K562 (cell line): Measurements from ENCODE around the gene KLK1. TPM values are rescaled to one million over a fixed set of nuclear protein-coding genes. Genes with fewer than 3 reads are reported as not detected.
A peak's percentile ranks its signal among the peaks of the same experiment; 100 is the strongest.

Source experiments
- ATAC-seq: fragments of 200-7000 bp; cut with Tn5 transposase; 3 replicates; pipeline ENCODE4 v1.9.1; 2020; ENCODE audit warnings: moderate library complexity
- Bru-seq: library from RNA; stranded (reverse); fragments of 400-500 nt; gene quantifications from one replicate; lab custom pipeline; 2021; lab: Mats Ljungman, UMichigan
- BruChase-seq, 2 experiments: library from RNA; stranded (reverse); fragments of 400-500 nt; gene quantifications; one replicate each; lab custom pipeline; 2021; lab: Mats Ljungman, UMichigan
- BruUV-seq: library from RNA; stranded (reverse); fragments of 400-500 nt; replicated peaks from 2 replicates; lab custom pipeline; 2021; lab: Mats Ljungman, UMichigan
- CTCF ChIA-PET: fragments of 300-600 bp; formaldehyde crosslinking; extraction: SDS; loops from one replicate; lab custom pipeline; 2021; ENCODE audit warnings: low intra/inter-chr PET ratio; lab: Yijun Ruan, JAX
- POLR2A ChIA-PET: fragments of 300-600, 350-650 bp; sonication (Branson Sonifier 250); formaldehyde crosslinking; extraction: SDS; loops from one replicate; lab custom pipeline; 2021; ENCODE audit warnings: antibody characterized with exemption, inconsistent platforms; lab: Yijun Ruan, JAX
- DNase-seq, 4 experiments: peaks; one replicate each; pipeline versions ENCODE4 v3.0.0 to v3.0.0-alpha.2; 2011 to 2018; ENCODE audit warnings: low spot score in 3 of 4, mixed read lengths in 3 of 4; ENCODE audit errors: extremely low read depth in 1 of 4
- FAIRE-seq: peaks from 2 replicates; lab custom pipeline; 2011; peaks lifted over from hg19 to GRCh38; lab: Jason Lieb, UNC
- H2AFZ ChIP-seq: 2 replicates; pipeline ENCODE4 v1.6.0; 2011; ENCODE audit warnings: low read depth, low read length, control low read depth, inconsistent platforms
- H3K27ac ChIP-seq: fragments of 200-600 bp; 3 replicates; pipeline ENCODE4 v1.8.0; 2011; ENCODE audit warnings: low read depth, mild to moderate bottlenecking, control low read depth, inconsistent platforms, low read length, moderate library complexity, mixed read lengths; ENCODE audit errors: extremely low read depth
- H3K27me3 ChIP-seq, 2 experiments: fragments of 300-600 bp in 1 of 2; 2 replicates in 1 of 2; 3 replicates in 1 of 2; pipeline versions ENCODE4 v1.6.0 to v1.8.0; 2011; ENCODE audit warnings: inconsistent platforms in 2 of 2, low read length in 2 of 2, mild to moderate bottlenecking in 1 of 2, mixed read lengths in 1 of 2, moderate library complexity in 1 of 2; ENCODE audit not compliant: control insufficient read depth in 2 of 2, insufficient read depth in 2 of 2
- H3K36me3 ChIP-seq: fragments of 300-600 bp; 3 replicates; pipeline ENCODE4 v1.8.0; 2011; ENCODE audit warnings: mild to moderate bottlenecking, low read length, inconsistent platforms; ENCODE audit not compliant: control insufficient read depth, insufficient read depth
- H3K4me1 ChIP-seq, 2 experiments: fragments of 200-600 bp in 1 of 2; replicated peaks in 1 of 2; 2 replicates in 1 of 2; 3 replicates in 1 of 2; pipeline versions ENCODE4 v1.5.1 to v1.8.0; 2011; ENCODE audit warnings: inconsistent platforms in 2 of 2, low read length in 2 of 2, mild to moderate bottlenecking in 1 of 2, mixed read lengths in 1 of 2, moderate library complexity in 1 of 2; ENCODE audit not compliant: control insufficient read depth in 2 of 2, insufficient read depth in 2 of 2
- H3K4me2 ChIP-seq: 2 replicates; pipeline ENCODE4 v1.6.1; 2011; ENCODE audit warnings: low read length, control low read depth, inconsistent platforms, mixed read lengths; ENCODE audit not compliant: insufficient read depth
- H3K4me3 ChIP-seq: fragments of 200-600 bp; sonication (generic), shearing (Covaris generic); 2 replicates; pipeline ENCODE4 v1.5.1; 2016; ENCODE audit warnings: control low read depth, inconsistent platforms
- H3K79me2 ChIP-seq: fragments of 200-600 bp; 3 replicates; pipeline ENCODE4 v1.8.0; 2011; ENCODE audit warnings: low read length, inconsistent platforms; ENCODE audit not compliant: control insufficient read depth, insufficient read depth
- H3K9ac ChIP-seq, 2 experiments: 2 replicates each; pipeline versions ENCODE4 v1.6.0 to v1.6.1; 2011; ENCODE audit warnings: low read depth in 2 of 2, low read length in 2 of 2, control low read depth in 1 of 2, inconsistent platforms in 1 of 2, mild to moderate bottlenecking in 1 of 2, mixed read lengths in 1 of 2; ENCODE audit not compliant: insufficient read depth in 1 of 2
- H3K9me1 ChIP-seq: one replicate; pipeline ENCODE4 v1.6.0; 2011; ENCODE audit warnings: inconsistent platforms, mild to moderate bottlenecking, low read length, moderate library complexity; ENCODE audit not compliant: control insufficient read depth, insufficient read depth
- H3K9me3 ChIP-seq: replicated peaks from 2 replicates; pipeline ENCODE4 v1.5.1; 2011; ENCODE audit warnings: low read depth, low read length, inconsistent platforms; ENCODE audit not compliant: control insufficient read depth, insufficient read depth
- H4K20me1 ChIP-seq: replicated peaks from 2 replicates; pipeline ENCODE4 v1.6.1; 2011; ENCODE audit warnings: low read length, inconsistent platforms, mixed read lengths; ENCODE audit not compliant: control insufficient read depth, insufficient read depth
- CREM ChIP-seq: IDR thresholded peaks from 2 replicates; pipeline ENCODE4 v1.6.1; 2014; ENCODE audit warnings: antibody characterized with exemption, low read depth
- CTBP1 ChIP-seq: fragments of 450-650 bp; IDR thresholded peaks from 2 replicates; pipeline ENCODE4 v1.6.1; 2016; ENCODE audit warnings: borderline replicate concordance
- EGR1 ChIP-seq: fragments of 450-650 bp; conservative IDR thresholded peaks from 2 replicates; pipeline ENCODE4 v1.6.1; 2017; ENCODE audit warnings: mild to moderate bottlenecking
- JUND ChIP-seq, 2 experiments: IDR thresholded peaks; 2 replicates in 1 of 2; 3 replicates in 1 of 2; pipeline ENCODE4 v1.6.1; 2011; ENCODE audit warnings: borderline replicate concordance in 2 of 2, low read depth in 2 of 2, low read length in 2 of 2, improper control_type of control experiment in 1 of 2, missing biosample characterization in 1 of 2, missing genetic modification characterization in 1 of 2, missing genetic modification reagents in 1 of 2
- KDM1A ChIP-seq, 2 experiments: fragments of 450-650 bp; IDR thresholded peaks; 2 replicates each; pipeline ENCODE4 v1.6.1; 2016; ENCODE audit warnings: mild to moderate bottlenecking in 2 of 2
- LEF1 ChIP-seq: fragments of 450-650 bp; IDR thresholded peaks from 2 replicates; pipeline ENCODE4 v1.6.1; 2016; ENCODE audit warnings: mild to moderate bottlenecking
- MAZ ChIP-seq, 2 experiments: fragments of 450-650 bp in 1 of 2; sonication (generic) in 1 of 2; formaldehyde crosslinking; IDR thresholded peaks in 1 of 2; conservative IDR thresholded peaks in 1 of 2; 2 replicates each; pipeline versions ENCODE4 v1.4.0 to v1.5.0; 2020; ENCODE audit warnings: mild to moderate bottlenecking in 1 of 2, missing genetic modification reagents in 1 of 2
- MTA1 ChIP-seq: fragments of 450-650 bp; IDR thresholded peaks from 2 replicates; pipeline ENCODE4 v1.6.1; 2017; ENCODE audit warnings: borderline replicate concordance
- MTA2 ChIP-seq: fragments of 450-650 bp; IDR thresholded peaks from 2 replicates; pipeline ENCODE4 v1.6.1; 2016; ENCODE audit warnings: low read depth
- PREB ChIP-seq: sonication (generic); formaldehyde crosslinking; IDR thresholded peaks from 2 replicates; pipeline ENCODE4 v1.8.1; 2023; ENCODE audit warnings: mild to moderate bottlenecking, missing genetic modification reagents
- RNF2 ChIP-seq: sonication (generic); IDR thresholded peaks from 2 replicates; pipeline ENCODE4 v1.6.1; 2016
- TBP ChIP-seq: optimal IDR thresholded peaks from 2 replicates; pipeline ENCODE3; 2011; ENCODE audit warnings: low read depth, low read length, improper control_type of control experiment
- ZNF263 ChIP-seq: sonication (generic); formaldehyde crosslinking; IDR thresholded peaks from 2 replicates; pipeline ENCODE4 v1.8.0; 2022; ENCODE audit warnings: mild to moderate bottlenecking, missing genetic modification reagents, borderline replicate concordance
- WGBS: fragments of 100-300 bp; shearing (Covaris generic); methylation state at CpG from one replicate; pipeline ENCODE4 v1.1.6; 2016; ENCODE audit warnings: low coverage, mixed read lengths; ENCODE audit not compliant: insufficient coverage; ENCODE audit errors: missing lambda C conversion rate; 5-methylcytosine and 5-hydroxymethylcytosine counted together
- in situ Hi-C: fragments of 300-500 bp; cut with MboI; formaldehyde crosslinking; loops from 4 replicates; pipeline ENCODE4 v1.15.0; 2018; ENCODE audit warnings: inconsistent platforms, mixed read lengths
- intact Hi-C: fragments of 100-400 bp; cut with micrococcal nuclease; formaldehyde crosslinking; loops from 2 replicates; pipeline ENCODE4 v1.14.2; 2022
- long read RNA-seq, 3 experiments: library from polyadenylated mRNA in 2 of 3; library from RNA in 1 of 3; unstranded in 2 of 3; stranded (forward) in 1 of 3; transcript quantifications; one replicate each; pipeline ENCODE4 v2.0.0, GENCODE V29; 2019 to 2022
- polyA minus RNA-seq, 3 experiments: library from RNA; depleted of rRNA, polyadenylated mRNA; stranded (reverse); fragments of >200 nt; gene quantifications; 2 replicates each; pipeline ENCODE4 v1.2.3, GENCODE V29; 2011
- polyA plus RNA-seq, 8 experiments: library from polyadenylated mRNA; depleted of rRNA in 4 of 8; stranded (reverse) in 5 of 8; unstranded in 3 of 8; fragments of >200 nt; fragmentation: Nextera tagmentation in 2 of 8; fragmentation: Illumina TruSeq in 1 of 8; extraction: Ambion mirVana in 2 of 8; extraction: Trizol in 1 of 8; gene quantifications; 2 replicates each; pipeline versions ENCODE4 v1.2.1 to v1.2.3, GENCODE V29; 2011 to 2014; ENCODE audit warnings: inconsistent platforms in 1 of 8, missing spikeins in 1 of 8
- total RNA-seq, 7 experiments: library from RNA; depleted of rRNA in 6 of 7; stranded (reverse); fragments of >200 nt in 6 of 7; fragmentation: Illumina TruSeq in 2 of 7; extraction: Trizol in 2 of 7; gene quantifications; 2 replicates each; pipeline versions ENCODE4 v1.2.1 to v1.2.3, GENCODE V29; 2011 to 2021; ENCODE audit warnings: low replicate concordance in 1 of 7
- TF ChIP-seq, protein P1 (sequence below), 3 experiments: fragments of 200-800 bp in 1 of 3; sonication (Bioruptor generic) in 1 of 3; sonication (generic) in 1 of 3; formaldehyde crosslinking in 1 of 3; IDR thresholded peaks; 2 replicates each; pipeline versions ENCODE4 v1.6.1 to v1.8.0; 2016 to 2022; ENCODE audit warnings: mild to moderate bottlenecking in 2 of 3, missing compliant biosample characterization in 2 of 3, missing genetic modification characterization in 2 of 3, missing genetic modification reagents in 1 of 3

Gene KLK1
- 12.6 and 15.0 TPM in 2 replicates for total RNA-seq (2011; cell fraction: chromatin; rRNA removed; ENCODE audit: low replicate concordance)
- total RNA-seq (2011; cell fraction: nucleolus; rRNA removed): 8.7 and 9.7 TPM in 2 replicates
- total RNA-seq (2011; cell fraction: nucleoplasm; rRNA removed): 14.8 and 17.8 TPM in 2 replicates
- total RNA-seq (2014; rRNA removed) (1.2 and 3.1 TPM in 2 replicates), total RNA-seq (2014; rRNA removed; fragmentation: Illumina TruSeq; extraction: Trizol) (1.5 TPM in 2 replicates), total RNA-seq (2015; rRNA removed; fragmentation: Illumina TruSeq; extraction: Trizol) (0.87 and 1.3 TPM in 2 replicates), total RNA-seq (2021) (9.3 and 11.7 TPM in 2 replicates), polyA plus RNA-seq (2011; rRNA removed) (9.6 and 13.5 TPM in 2 replicates), polyA plus RNA-seq (2014; fragmentation: Illumina TruSeq; extraction: Trizol) (14.3 and 15.4 TPM in 2 replicates), polyA plus RNA-seq (2014; fragmentation: Nextera tagmentation; extraction: Ambion mirVana) (10 to 100 TPM in 1 of 2 experiments, 1 to 10 TPM in 1; 9.1 to 10.3 TPM), polyA plus RNA-seq (2014; rRNA removed) (5.3 and 9.8 TPM in 2 replicates), polyA minus RNA-seq (2011; rRNA and poly(A)+ RNA removed) (8.6 and 11.7 TPM in 2 replicates), Bru-seq, nascent RNA (percentile 43 among the genes with signal in this experiment), BruChase-seq, experiment 1, labeled RNA remaining after a 2-hour chase (percentile 43 among the genes with signal in this experiment), BruChase-seq, experiment 2, labeled RNA remaining after a 6-hour chase (percentile 45 among the genes with signal in this experiment)
- polyA plus RNA-seq (2011; cell fraction: cytosol; rRNA removed): 16.9 and 24.1 TPM in 2 replicates
- polyA plus RNA-seq (2011; cell fraction: nucleus; rRNA removed): 23.3 and 36.6 TPM in 2 replicates
- 13.7 and 31.9 TPM in 2 replicates for polyA plus RNA-seq (2012)
- 8.4 and 11.9 TPM in 2 replicates for polyA minus RNA-seq (2011; cell fraction: cytosol; rRNA and poly(A)+ RNA removed)
- polyA minus RNA-seq (2011; cell fraction: nucleus; rRNA and poly(A)+ RNA removed): 7.9 and 10.4 TPM in 2 replicates
- long read RNA-seq, experiment 1, partial matches to known transcripts: 0 of 1 reads
- long read RNA-seq, experiment 1, other reads (novel, unspliced or antisense): 1 of 1 reads
- long read RNA-seq, experiment 2, transcript KLK1-204 (3 exons, 912 nt): major isoform, 23 of 27 reads
- long read RNA-seq, experiment 2, partial matches to known transcripts: 2 of 27 reads
- long read RNA-seq, experiment 2, other reads (novel, unspliced or antisense): 1 of 27 reads
- long read RNA-seq, experiment 3: 0 reads

DNA sequence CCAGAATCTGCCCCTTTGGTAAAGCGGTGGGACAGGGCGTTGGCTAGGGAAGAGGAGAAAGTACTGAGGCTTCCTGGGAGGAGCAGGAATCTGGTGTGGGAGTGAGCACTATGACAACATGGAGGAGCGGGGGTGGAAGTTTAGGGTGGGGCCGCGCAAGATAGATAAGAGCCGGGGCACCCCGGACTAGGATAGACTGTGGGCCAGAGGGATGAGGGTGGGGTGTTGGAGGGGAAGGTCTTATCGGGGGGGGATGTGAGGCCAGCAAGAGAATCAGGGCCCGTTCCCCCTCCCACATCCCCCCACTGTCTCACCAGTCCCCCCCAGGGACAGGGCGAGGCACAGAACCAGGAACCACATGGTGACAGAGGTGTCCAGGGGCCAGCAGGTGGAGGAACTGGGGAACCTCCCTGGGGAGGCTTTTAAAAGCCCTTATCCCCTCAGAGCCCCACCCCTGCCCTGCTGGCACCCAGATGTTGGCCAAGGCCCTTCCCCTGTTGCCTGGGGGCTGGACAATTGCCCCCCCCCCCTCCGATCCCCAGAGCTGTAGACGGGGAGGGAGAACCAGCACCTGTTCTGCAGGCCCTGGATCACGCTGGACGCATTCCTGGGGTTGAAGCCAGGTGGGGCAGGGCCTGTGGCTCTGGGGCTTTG, at the start of gene KLK1:
Gene KLK1, minus strand, starts transcription at position 399 of the 654 bp plus-strand sequence. Its CDS starts 39 bp downstream, at position 360.
- Histone ChIP-seq H4K20me1 (no peaks in the 10 kb centered on the region), H3K4me2 (peak within 1 kb of the TSS; percentile 53), H2AFZ (peak within 1 kb of the TSS; percentile 74), H3K36me3 (no peaks in the 10 kb centered on the region), H3K79me2 (0 out of 3 replicates have a peak, but pooled peaks cover 6% of the 10 kb centered on the region), H3K27ac (no peak within 1 kb of the TSS), H3K9me1 (peaks cover 2% of the 10 kb centered on the region), H3K9ac (peak within 1 kb of the TSS; percentile 24 to 66; a peak in 2 of 4 replicates), H3K4me1 (peaks cover 55 to 67% of the 10 kb centered on the region in 2 experiments), H3K9me3 (no peaks in the 10 kb centered on the region), H3K27me3 (peaks cover 0 to 13% of the 10 kb centered on the region in 2 experiments; a peak in 3 of 5 replicates), H3K4me3 (no peak within 1 kb of the TSS)
- FAIRE-seq (peak; percentile 69), DNase-seq (peak; percentile 78 to 95 (median 90)), ATAC-seq (peak; percentile 68)
- intact Hi-C loops: no loop called here
- no TSS peak for BruUV-seq
- CTCF ChIA-PET: interaction anchor here (0.5 kb wide), 1 partner anchor 14 kb away, joined by 3 read pairs; no protein-coding TSS in a partner anchor
- 13% methylated on average over 9 of the region's 14 CpGs for WGBS
- POLR2A ChIA-PET: interaction anchor here (0.6 to 8.6 kb wide), 2 partner anchors 20 to 57 kb away, joined by 3 to 70 read pairs; no protein-coding TSS in a partner anchor
- in situ Hi-C loops: no loop called here
- TF ChIP-seq TBP (no peak), ZNF263 (CRISPR knock-in tag) (peak; percentile 92), EGR1 (peak; percentile 98), CREM (peak; percentile 71), CTBP1 (peak; percentile 66; the same call in 1 of the 2 replicates), MTA2 (peak; percentile 54; the same call in 1 of the 2 replicates), KDM1A (IDR thresholded peaks at IDR 0.05) (peak in 1 of 2 experiments; percentile 14; a peak in 1 of 4 replicates), PREB (CRISPR knock-in tag) (no peak), MTA1 (0 out of 2 replicates have a peak, but pooled peaks have one; percentile 26), RNF2 (0 out of 2 replicates have a peak, but pooled peaks have one; percentile 34), JUND (IDR thresholded peaks at IDR 0.05; ENCODE audit: borderline replicate concordance, low read depth, low read length) (peak; percentile 63), JUND (tag; IDR thresholded peaks at IDR 0.05; ENCODE audit: borderline replicate concordance, low read depth, low read length) (no peak), MAZ (CRISPR knock-in tag; conservative IDR thresholded peaks at IDR 0.05 in 1 of 2, IDR thresholded peaks at IDR 0.05 in 1 of 2) (peak; percentile 52 to 57; a peak in 3 of 4 replicates), LEF1 (peak; percentile 62)
- TF ChIP-seq, protein P1, sequence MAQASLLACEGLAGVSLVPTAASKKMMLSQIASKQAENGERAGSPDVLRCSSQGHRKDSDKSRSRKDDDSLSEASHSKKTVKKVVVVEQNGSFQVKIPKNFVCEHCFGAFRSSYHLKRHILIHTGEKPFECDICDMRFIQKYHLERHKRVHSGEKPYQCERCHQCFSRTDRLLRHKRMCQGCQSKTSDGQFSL (CRISPR knock-in tag; IDR thresholded peaks at IDR 0.05): peak; percentile 74
- TF ChIP-seq, protein P1 (tag; IDR thresholded peaks at IDR 0.05): peak in 1 of 2 experiments; percentile 41; a peak in 1 of 4 replicates
